ENCODE data around the gene GUCY2C.

DNA sequence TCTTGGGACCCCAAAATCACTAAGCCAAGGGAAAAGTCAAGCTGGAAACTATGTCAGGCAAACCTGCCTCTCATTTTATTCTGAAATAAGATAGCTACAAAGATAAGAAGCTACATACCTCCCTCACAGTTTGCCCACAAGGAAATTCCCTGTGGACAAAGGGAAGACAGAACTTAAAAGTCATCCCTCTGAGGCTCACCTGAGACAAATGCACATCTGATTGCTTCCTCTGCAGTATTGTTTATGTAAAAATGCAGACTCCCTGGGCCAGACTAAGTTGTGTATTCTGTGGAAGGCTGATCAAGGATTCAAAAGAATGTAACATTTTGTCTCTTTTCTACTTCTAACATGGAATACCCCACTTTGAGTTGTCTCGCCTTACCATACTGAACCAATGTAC is 126.2 kb downstream of the GUCY2C start:
- TF ChIP-seq, protein P1, sequence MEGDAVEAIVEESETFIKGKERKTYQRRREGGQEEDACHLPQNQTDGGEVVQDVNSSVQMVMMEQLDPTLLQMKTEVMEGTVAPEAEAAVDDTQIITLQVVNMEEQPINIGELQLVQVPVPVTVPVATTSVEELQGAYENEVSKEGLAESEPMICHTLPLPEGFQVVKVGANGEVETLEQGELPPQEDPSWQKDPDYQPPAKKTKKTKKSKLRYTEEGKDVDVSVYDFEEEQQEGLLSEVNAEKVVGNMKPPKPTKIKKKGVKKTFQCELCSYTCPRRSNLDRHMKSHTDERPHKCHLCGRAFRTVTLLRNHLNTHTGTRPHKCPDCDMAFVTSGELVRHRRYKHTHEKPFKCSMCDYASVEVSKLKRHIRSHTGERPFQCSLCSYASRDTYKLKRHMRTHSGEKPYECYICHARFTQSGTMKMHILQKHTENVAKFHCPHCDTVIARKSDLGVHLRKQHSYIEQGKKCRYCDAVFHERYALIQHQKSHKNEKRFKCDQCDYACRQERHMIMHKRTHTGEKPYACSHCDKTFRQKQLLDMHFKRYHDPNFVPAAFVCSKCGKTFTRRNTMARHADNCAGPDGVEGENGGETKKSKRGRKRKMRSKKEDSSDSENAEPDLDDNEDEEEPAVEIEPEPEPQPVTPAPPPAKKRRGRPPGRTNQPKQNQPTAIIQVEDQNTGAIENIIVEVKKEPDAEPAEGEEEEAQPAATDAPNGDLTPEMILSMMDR (IDR thresholded peaks at IDR 0.05; ENCODE audit: insufficient read depth, low read length, poor library complexity, severe bottlenecking): no peak
- TF ChIP-seq EZH2phosphoT487 (conservative IDR thresholded peaks at IDR 0.05; ENCODE audit: low read length): no peak

All from SU-DHL-6 (cell line).